SK-N-MC (cell line): ENCODE results near the gene LCN10.
"Not testable (repeated sequence)": the region's sequence is repeated elsewhere in the genome, so short reads cannot be mapped to it uniquely, and the experiment has no call there.

ENCODE experiments used
- DNase-seq: peaks from one replicate; pipeline ENCODE4 v3.0.0-alpha.2; 2011; ENCODE audit warnings: low read depth, low spot score
- H3K27ac ChIP-seq: fragments of 200-600 bp; sonication (generic); 2 replicates; pipeline ENCODE4 v1.5.1; 2016; ENCODE audit warnings: mixed run types
- H3K36me3 ChIP-seq: fragments of 200-600 bp; sonication (generic); 2 replicates; pipeline ENCODE4 v1.6.1; 2017; ENCODE audit warnings: antibody characterized with exemption, low read length, mixed read lengths; ENCODE audit not compliant: insufficient read depth
- H3K4me3 ChIP-seq: fragments of 200-600 bp; sonication (generic); 2 replicates; pipeline ENCODE4 v1.5.1; 2016
- H3K9ac ChIP-seq: fragments of 200-600 bp; sonication (generic); 2 replicates; pipeline ENCODE4 v1.8.0; 2017; ENCODE audit warnings: mixed run types, mixed read lengths; ENCODE audit not compliant: insufficient read length
- H3K9me3 ChIP-seq: fragments of 200-600 bp; sonication (generic); 2 replicates; pipeline ENCODE4 v1.6.1; 2017; ENCODE audit warnings: low read depth, mild to moderate bottlenecking, antibody characterized with exemption, low read length, moderate library complexity, mixed read lengths
- EZH2 ChIP-seq: fragments of 200-600 bp; sonication (generic); IDR thresholded peaks from one replicate; pipeline ENCODE4 v1.6.1; 2017; ENCODE audit warnings: antibody characterized with exemption
- FOXP2 ChIP-seq: optimal IDR thresholded peaks from 2 replicates; pipeline ENCODE3; 2011; ENCODE audit warnings: mild to moderate bottlenecking, moderate library complexity; ENCODE audit not compliant: insufficient read depth; ENCODE audit errors: extremely low read length, control extremely low read depth
- POLR2AphosphoS5 ChIP-seq: IDR thresholded peaks from 2 replicates; pipeline ENCODE4 v1.6.1; 2012; ENCODE audit warnings: mild to moderate bottlenecking, low read depth, low read length, borderline replicate concordance

LCN10 gene

GRCh38 chr9:136763649-136764035 is 20.9 kb upstream of the LCN10 start:
- no peak for DNase-seq
- Histone ChIP-seq H3K4me3 (no peak overlapping the region), H3K36me3 (no peaks in the 10 kb centered on the region), H3K9ac (no peak overlapping the region), H3K9me3 (no peaks in the 10 kb centered on the region), H3K27ac (no peak overlapping the region)
- TF ChIP-seq EZH2 (no peak), FOXP2 (no peak), POLR2AphosphoS5 (no peak)

GRCh38 chr9:136762915-136763648 is 20.3 kb upstream of the LCN10 start:
- no peaks in the 10 kb centered on the region for H3K9me3 ChIP-seq
- H3K9ac ChIP-seq: no peak overlapping the region
- no peak for TF ChIP-seq EZH2
- TF ChIP-seq POLR2AphosphoS5: peak; percentile 40; the same call in 1 of the 2 replicates
- no peaks in the 10 kb centered on the region for H3K36me3 ChIP-seq
- DNase-seq: no peak
- peak overlapping the region; percentile 74 for H3K4me3 ChIP-seq
- H3K27ac ChIP-seq: no peak overlapping the region

- no peaks in the 10 kb centered on the region for H3K36me3 ChIP-seq
- TF ChIP-seq POLR2AphosphoS5 (no peak), FOXP2 (no peak), EZH2 (no peak)
- no peak overlapping the region for H3K27ac ChIP-seq
- no peak for DNase-seq
- H3K9ac ChIP-seq: no peak overlapping the region
- no peak overlapping the region for H3K4me3 ChIP-seq
- no peaks in the 10 kb centered on the region for H3K9me3 ChIP-seq
These were observed 19.5 kb upstream of the LCN10 start for GRCh38 chr9:136762221-136762691.

GRCh38 chr9:136761545-136761981 is 18.8 kb upstream of the LCN10 start:
- no peak for DNase-seq
- Histone ChIP-seq H3K27ac (no peak overlapping the region), H3K9me3 (no peaks in the 10 kb centered on the region), H3K36me3 (no peaks in the 10 kb centered on the region), H3K9ac (no peak overlapping the region), H3K4me3 (no peak overlapping the region)
- TF ChIP-seq FOXP2 (no peak), EZH2 (no peak), POLR2AphosphoS5 (no peak)

GRCh38 chr9:136760834-136761544 is 18.2 kb upstream of the LCN10 start:
- H3K9ac ChIP-seq, DNase-seq, H3K4me3 ChIP-seq, H3K27ac ChIP-seq, H3K9me3 ChIP-seq, H3K36me3 ChIP-seq: not testable (repeated sequence)

GRCh38 chr9:136760424-136760823 is 17.7 kb upstream of the LCN10 start:
- Histone ChIP-seq H3K4me3 (no peak overlapping the region), H3K9me3 (no peaks in the 10 kb centered on the region), H3K9ac (no peak overlapping the region), H3K36me3 (no peaks in the 10 kb centered on the region), H3K27ac (no peak overlapping the region)
- TF ChIP-seq POLR2AphosphoS5 (no peak), FOXP2 (no peak), EZH2 (no peak)
- DNase-seq: no peak

- Histone ChIP-seq H3K9ac (no peak overlapping the region), H3K9me3 (no peaks in the 10 kb centered on the region), H3K36me3 (no peaks in the 10 kb centered on the region), H3K27ac (no peak overlapping the region), H3K4me3 (no peak overlapping the region)
- no peak for DNase-seq
- TF ChIP-seq FOXP2: no peak
- TF ChIP-seq EZH2: no peak
- no peak for TF ChIP-seq POLR2AphosphoS5
These were observed 16.9 kb upstream of the LCN10 start for GRCh38 chr9:136759436-136760325.

GRCh38 chr9:136759001-136759400 is 16.3 kb upstream of the LCN10 start:
- Histone ChIP-seq H3K36me3 (no peaks in the 10 kb centered on the region), H3K4me3 (no peak overlapping the region), H3K9me3 (no peaks in the 10 kb centered on the region), H3K9ac (no peak overlapping the region), H3K27ac (no peak overlapping the region)
- TF ChIP-seq POLR2AphosphoS5 (no peak), EZH2 (no peak), FOXP2 (no peak)
- DNase-seq: no peak
